Neural crest cell (in vitro differentiated cells): ENCODE data around the gene IFNA5. TPM values are rescaled to one million over a fixed set of nuclear protein-coding genes. Genes with fewer than 3 reads are reported as not detected.

ENCODE experiments used
- DNase-seq: peaks from one replicate; pipeline ENCODE4 v3.0.0; 2021; ENCODE audit warnings: low read depth, mixed read lengths, low spot score
- H3K27ac Mint-ChIP-seq: one replicate; pipeline ENCODE4 v1.8.0; 2021; ENCODE audit warnings: mild to moderate bottlenecking, mixed read lengths; ENCODE audit not compliant: unreplicated experiment
- H3K27me3 Mint-ChIP-seq: 2 replicates; pipeline ENCODE4 v1.8.0; 2021; ENCODE audit warnings: low read depth, mild to moderate bottlenecking, mixed read lengths
- H3K36me3 Mint-ChIP-seq: 2 replicates; pipeline ENCODE4 v1.8.0; 2021; ENCODE audit warnings: low read depth, mild to moderate bottlenecking, mixed read lengths
- H3K4me1 Mint-ChIP-seq: 2 replicates; pipeline ENCODE4 v1.8.0; 2021; ENCODE audit warnings: mixed read lengths
- H3K4me3 Mint-ChIP-seq: one replicate; pipeline ENCODE4 v1.8.0; 2021; ENCODE audit warnings: mild to moderate bottlenecking, mixed read lengths
- H3K9me3 Mint-ChIP-seq: 2 replicates; pipeline ENCODE4 v1.8.0; 2021; ENCODE audit warnings: mixed read lengths
- total RNA-seq: library from RNA; stranded (reverse); gene quantifications from 2 replicates; pipeline ENCODE4 v1.2.1, GENCODE V29; 2021
- TF ChIP-seq, protein P1 (sequence below): fragments of 200-600 bp; sonication (generic); conservative IDR thresholded peaks from 2 replicates; pipeline ENCODE4 v1.5.0; 2021; ENCODE audit warnings: antibody characterized with exemption, mild to moderate bottlenecking

IFNA5 gene
- total RNA-seq, 1 donor from 2014 or later = not detected

DNA sequence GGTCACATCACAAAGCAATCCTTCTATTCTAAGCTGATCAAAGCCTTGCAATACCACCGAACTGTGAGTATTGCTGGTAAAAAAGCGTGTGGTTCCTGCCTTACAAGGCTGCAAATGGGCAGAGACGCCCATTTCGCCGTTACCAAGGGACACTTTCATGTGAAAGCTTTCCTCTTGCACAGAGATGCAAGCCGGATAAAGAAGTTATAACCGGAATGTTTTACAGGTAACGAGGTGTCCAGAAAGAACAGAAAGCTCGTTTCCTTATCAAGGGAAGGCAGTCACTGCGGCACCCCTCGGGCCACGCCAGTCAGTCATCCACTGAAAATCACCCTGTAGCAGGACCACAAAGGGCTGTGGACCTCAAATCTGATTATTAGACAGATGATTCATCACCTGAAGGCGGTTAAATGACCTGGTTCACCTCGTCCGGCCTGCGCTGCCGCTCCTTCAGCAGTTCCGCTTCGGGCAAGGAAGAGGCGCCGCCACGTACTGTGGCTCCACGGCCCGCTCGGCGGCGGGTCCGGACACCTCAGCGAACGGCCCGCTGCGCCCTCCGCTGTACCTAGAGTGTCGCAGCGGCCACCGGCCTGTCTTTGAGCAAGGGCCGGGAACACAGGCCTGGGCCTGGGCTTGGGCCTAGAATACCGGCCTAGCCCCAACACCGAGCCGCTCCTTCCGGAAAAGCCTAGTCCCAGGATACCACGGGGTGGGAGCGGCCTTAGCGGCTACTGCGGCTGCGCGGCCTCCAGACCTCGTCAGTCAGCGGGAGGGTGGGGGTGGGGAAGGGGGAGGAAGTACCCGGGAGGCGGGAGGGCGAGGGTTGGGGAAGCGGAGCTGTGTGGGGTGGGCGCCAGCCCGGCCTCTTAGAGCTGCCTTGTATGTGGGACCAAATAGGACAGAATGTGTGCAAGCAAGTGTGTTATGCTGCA lies 29.9 kb upstream of the IFNA5 start, which contains the start of gene KLHL9:
Gene KLHL9, minus strand, starts transcription at position 704 of the 932 bp plus-strand sequence. Its CDS starts 545 bp downstream, at position 159.
- Mint-ChIP-seq H3K27ac (peak within 1 kb of the TSS; percentile 97), H3K36me3 (peaks cover 13% of the 10 kb centered on the region), H3K4me3 (peak within 1 kb of the TSS; percentile 91), H3K9me3 (no peaks in the 10 kb centered on the region), H3K27me3 (peaks cover 3% of the 10 kb centered on the region), H3K4me1 (peaks cover 46% of the 10 kb centered on the region)
- DNase-seq = peak; percentile 76
- TF ChIP-seq, protein P1, sequence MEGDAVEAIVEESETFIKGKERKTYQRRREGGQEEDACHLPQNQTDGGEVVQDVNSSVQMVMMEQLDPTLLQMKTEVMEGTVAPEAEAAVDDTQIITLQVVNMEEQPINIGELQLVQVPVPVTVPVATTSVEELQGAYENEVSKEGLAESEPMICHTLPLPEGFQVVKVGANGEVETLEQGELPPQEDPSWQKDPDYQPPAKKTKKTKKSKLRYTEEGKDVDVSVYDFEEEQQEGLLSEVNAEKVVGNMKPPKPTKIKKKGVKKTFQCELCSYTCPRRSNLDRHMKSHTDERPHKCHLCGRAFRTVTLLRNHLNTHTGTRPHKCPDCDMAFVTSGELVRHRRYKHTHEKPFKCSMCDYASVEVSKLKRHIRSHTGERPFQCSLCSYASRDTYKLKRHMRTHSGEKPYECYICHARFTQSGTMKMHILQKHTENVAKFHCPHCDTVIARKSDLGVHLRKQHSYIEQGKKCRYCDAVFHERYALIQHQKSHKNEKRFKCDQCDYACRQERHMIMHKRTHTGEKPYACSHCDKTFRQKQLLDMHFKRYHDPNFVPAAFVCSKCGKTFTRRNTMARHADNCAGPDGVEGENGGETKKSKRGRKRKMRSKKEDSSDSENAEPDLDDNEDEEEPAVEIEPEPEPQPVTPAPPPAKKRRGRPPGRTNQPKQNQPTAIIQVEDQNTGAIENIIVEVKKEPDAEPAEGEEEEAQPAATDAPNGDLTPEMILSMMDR = no peak

DNA sequence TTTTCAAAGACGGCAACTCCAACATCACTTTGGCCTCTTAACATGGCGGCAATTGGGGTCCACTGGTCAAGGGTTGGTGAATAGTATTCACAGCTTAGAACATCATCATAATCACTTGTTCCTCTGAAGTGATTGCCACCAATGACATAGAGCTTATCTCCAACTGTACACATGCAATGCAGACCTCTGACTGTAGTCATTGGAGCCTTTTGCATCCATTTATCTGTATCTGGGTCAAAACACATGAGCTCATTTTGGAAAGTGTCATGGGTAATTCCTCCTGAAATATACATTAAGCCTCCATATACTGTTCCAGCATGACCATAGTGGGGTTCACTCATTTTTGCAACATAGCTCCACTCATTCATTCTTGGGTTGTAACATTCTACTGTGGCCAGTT lies 28.1 kb upstream of the IFNA5 start:
- H3K4me3 Mint-ChIP-seq = peak overlapping the region; percentile 91
- H3K36me3 Mint-ChIP-seq = peaks cover 13% of the 10 kb centered on the region
- TF ChIP-seq, protein P1 = no peak
- H3K27me3 Mint-ChIP-seq = peaks cover 1% of the 10 kb centered on the region
- no peaks in the 10 kb centered on the region for H3K9me3 Mint-ChIP-seq
- DNase-seq = no peak
- H3K4me1 Mint-ChIP-seq = peaks cover 46% of the 10 kb centered on the region
- no peak overlapping the region for H3K27ac Mint-ChIP-seq

DNA sequence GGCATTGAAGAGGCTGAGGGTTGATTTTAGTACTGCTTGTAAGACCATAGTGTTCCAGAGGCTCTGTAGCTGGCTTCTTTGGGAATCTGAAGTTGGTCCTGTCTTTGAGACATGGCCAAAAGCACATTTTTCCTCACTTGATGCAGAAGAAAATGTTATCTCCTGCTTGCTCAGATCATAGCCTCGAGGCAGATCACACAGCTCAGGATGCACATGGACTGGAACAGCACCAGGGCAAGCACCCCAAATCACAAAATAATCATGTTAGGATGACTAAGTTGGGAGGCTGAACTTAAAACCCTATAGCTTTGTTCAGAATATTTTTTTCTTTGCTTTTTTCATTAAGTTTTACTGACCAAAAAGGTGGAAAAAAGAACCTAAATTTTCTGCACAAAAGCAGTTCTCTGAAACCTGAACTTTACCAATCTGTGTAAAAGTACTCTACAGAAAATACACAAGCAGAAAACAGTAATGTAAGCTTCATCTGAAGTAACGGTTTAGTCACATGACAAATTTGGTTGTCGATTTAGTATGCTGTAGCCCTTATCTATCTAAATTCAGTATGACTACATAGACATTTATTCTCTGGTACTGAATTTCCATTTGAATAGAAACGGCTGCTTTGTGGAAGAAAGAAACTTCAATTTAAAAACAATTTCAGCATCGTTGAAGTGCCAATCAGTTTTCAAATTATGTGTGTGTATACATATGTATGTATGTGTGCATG lies 26.7 kb upstream of the IFNA5 start:
- TF ChIP-seq, protein P1 = no peak
- Mint-ChIP-seq H3K4me3 (peak overlapping the region; percentile 70), H3K36me3 (peaks cover 13% of the 10 kb centered on the region), H3K27me3 (no peaks in the 10 kb centered on the region), H3K27ac (no peak overlapping the region), H3K4me1 (peaks cover 46% of the 10 kb centered on the region), H3K9me3 (no peaks in the 10 kb centered on the region)
- DNase-seq = no peak

DNA sequence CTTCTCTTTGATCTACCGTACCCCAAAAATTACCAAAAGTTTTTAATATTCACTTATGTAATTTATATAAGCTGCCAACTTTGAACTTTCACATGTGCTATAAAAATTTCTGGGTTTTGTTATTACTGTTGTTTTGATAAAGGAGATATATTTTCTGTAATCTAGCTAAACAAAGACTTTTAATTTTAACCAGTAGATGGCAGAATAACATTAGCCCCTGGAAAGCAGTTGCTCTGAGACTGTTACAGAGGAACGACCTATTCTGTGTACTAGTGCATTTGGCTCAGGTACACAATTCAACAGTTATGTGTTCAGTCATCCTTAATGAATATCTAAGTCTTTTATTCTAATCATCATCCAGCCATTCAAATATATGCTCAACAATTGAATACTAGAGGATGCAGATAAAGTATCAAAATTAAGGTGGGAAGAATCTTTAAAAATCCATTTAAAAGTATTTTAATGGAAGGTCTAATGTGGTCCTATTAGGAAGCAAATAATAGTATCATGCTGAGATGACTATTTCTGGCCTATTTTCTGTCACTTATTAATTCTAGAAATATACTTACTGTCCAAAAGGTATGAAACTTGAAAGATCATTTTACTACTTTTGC lies 21.5 kb upstream of the IFNA5 start:
- Mint-ChIP-seq H3K27me3 (no peaks in the 10 kb centered on the region), H3K27ac (no peak overlapping the region), H3K4me3 (no peak overlapping the region)

DNA sequence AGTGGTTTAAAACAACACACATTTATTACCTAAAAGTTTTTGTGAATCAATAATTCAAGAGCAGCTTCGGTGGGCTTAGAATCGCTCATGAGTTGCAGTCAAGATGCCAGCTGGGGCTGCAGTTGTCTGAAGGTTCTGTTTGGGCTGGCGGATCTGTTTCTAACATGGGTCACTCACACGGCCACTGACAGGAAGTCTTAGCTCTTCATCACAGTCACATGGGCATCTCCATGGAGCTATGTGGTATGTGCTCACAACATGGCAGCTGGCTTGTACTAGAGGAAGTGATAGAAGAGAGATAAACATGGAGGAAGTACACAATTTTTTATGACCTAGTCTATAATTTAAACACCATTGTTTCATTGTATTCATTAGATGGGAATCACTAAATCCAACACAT lies 18.9 kb upstream of the IFNA5 start:
- Mint-ChIP-seq H3K36me3 (peaks cover 10% of the 10 kb centered on the region), H3K27ac (no peak overlapping the region), H3K4me1 (peaks cover 6% of the 10 kb centered on the region), H3K9me3 (no peaks in the 10 kb centered on the region), H3K27me3 (no peaks in the 10 kb centered on the region), H3K4me3 (no peak overlapping the region)
- no peak for DNase-seq
- TF ChIP-seq, protein P1 = no peak

More for the DNA sequence above, 21.5 kb upstream of the IFNA5 start:
- TF ChIP-seq, protein P1 = peak; percentile 84
- no peak for DNase-seq
- no peaks in the 10 kb centered on the region for H3K9me3 Mint-ChIP-seq
- H3K4me1 Mint-ChIP-seq = peaks cover 13% of the 10 kb centered on the region
- peaks cover 10% of the 10 kb centered on the region for H3K36me3 Mint-ChIP-seq
